Keratinocyte (primary cell): ENCODE results near the gene OR6C2. TPM values are rescaled to one million over a fixed set of nuclear protein-coding genes. Genes with fewer than 3 reads are reported as not detected.

ENCODE experiments used
- DNase-seq: peaks from one replicate; pipeline ENCODE4 v3.0.0-alpha.2; 2011; ENCODE audit warnings: low read depth, missing footprints, low spot score
- FAIRE-seq: peaks from 2 replicates; lab custom pipeline; 2011; peaks lifted over from hg19 to GRCh38; lab: Jason Lieb, UNC
- H2AFZ ChIP-seq: 2 replicates; pipeline ENCODE4 v1.6.0; 2012; ENCODE audit warnings: low read length, control low read depth, inconsistent platforms; ENCODE audit not compliant: control insufficient read depth
- H3K27ac ChIP-seq: 2 replicates; pipeline ENCODE4 v1.5.1; 2011; ENCODE audit warnings: low read length; ENCODE audit not compliant: control insufficient read depth, insufficient read depth
- H3K27me3 ChIP-seq: 3 replicates; pipeline ENCODE4 v1.6.0; 2011; ENCODE audit warnings: low read length; ENCODE audit not compliant: control insufficient read depth, insufficient read depth; ENCODE audit errors: extremely low read depth
- H3K36me3 ChIP-seq, 2 experiments: 2 replicates in 1 of 2; 3 replicates in 1 of 2; pipeline ENCODE4 v1.5.1; 2011; ENCODE audit warnings: low read length in 2 of 2, mild to moderate bottlenecking in 1 of 2; ENCODE audit not compliant: control insufficient read depth in 2 of 2, insufficient read depth in 2 of 2; ENCODE audit errors: extremely low read depth in 1 of 2
- H3K4me1 ChIP-seq: 3 replicates; pipeline ENCODE4 v1.5.1; 2011; ENCODE audit warnings: low read length; ENCODE audit not compliant: control insufficient read depth, insufficient read depth; ENCODE audit errors: extremely low read depth
- H3K4me2 ChIP-seq: 3 replicates; pipeline ENCODE4 v1.6.0; 2011; ENCODE audit warnings: low read depth, low read length; ENCODE audit not compliant: control insufficient read depth, insufficient read depth; ENCODE audit errors: extremely low read depth
- H3K4me3 ChIP-seq, 3 experiments: fragments of 200-600 bp in 1 of 3; sonication (generic) in 1 of 3; 2 replicates in 2 of 3; 3 replicates in 1 of 3; pipeline ENCODE4 v1.5.1; 2011 to 2016; ENCODE audit warnings: low read length in 3 of 3, mild to moderate bottlenecking in 3 of 3, control low read depth in 2 of 3, inconsistent platforms in 1 of 3, low read depth in 1 of 3, mixed read lengths in 1 of 3, mixed run types in 1 of 3, moderate library complexity in 1 of 3; ENCODE audit not compliant: control insufficient read depth in 2 of 3, insufficient read depth in 2 of 3; ENCODE audit errors: extremely low read depth in 1 of 3
- H3K79me2 ChIP-seq: 2 replicates; pipeline ENCODE4 v1.6.0; 2012; ENCODE audit warnings: low read length; ENCODE audit not compliant: control insufficient read depth, insufficient read depth
- H3K9ac ChIP-seq: 3 replicates; pipeline ENCODE4 v1.6.0; 2011; ENCODE audit warnings: low read length; ENCODE audit not compliant: control insufficient read depth, insufficient read depth; ENCODE audit errors: extremely low read depth
- H3K9me1 ChIP-seq: 3 replicates; pipeline ENCODE4 v1.6.0; 2011; ENCODE audit warnings: low read length; ENCODE audit not compliant: control insufficient read depth, insufficient read depth; ENCODE audit errors: extremely low read depth
- H3K9me3 ChIP-seq: 2 replicates; pipeline ENCODE4 v1.5.1; 2012; ENCODE audit warnings: low read depth, low read length; ENCODE audit not compliant: control insufficient read depth
- H4K20me1 ChIP-seq: 3 replicates; pipeline ENCODE4 v1.6.0; 2011; ENCODE audit warnings: low read length; ENCODE audit not compliant: control insufficient read depth, insufficient read depth; ENCODE audit errors: extremely low read depth
- CTCF ChIP-seq, 3 experiments: IDR thresholded peaks in 1 of 3; conservative IDR thresholded peaks in 1 of 3; optimal IDR thresholded peaks in 1 of 3; 2 replicates in 2 of 3; 3 replicates in 1 of 3; pipeline versions ENCODE3 to v1.5.1; 2011; ENCODE audit warnings: low read length in 3 of 3, mild to moderate bottlenecking in 3 of 3, moderate library complexity in 2 of 3, control low read depth in 1 of 3, inconsistent platforms in 1 of 3; ENCODE audit not compliant: insufficient read depth in 2 of 3; ENCODE audit errors: extremely low read depth in 1 of 3
- EZH2 ChIP-seq: IDR thresholded peaks from one replicate; pipeline ENCODE4 v1.6.1; 2012; ENCODE audit warnings: inconsistent platforms, mild to moderate bottlenecking, low read length, moderate library complexity
- dilution Hi-C: fragments of 300-500 bp; cut with MboI; formaldehyde crosslinking; loops from one replicate; pipeline ENCODE4 v1.7.0; 2020; ENCODE audit warnings: low sequenced_read_pairs; ENCODE audit not compliant: extremely low pct_ligation_motif_present
- polyA plus RNA-seq, 5 experiments: library from polyadenylated mRNA; depleted of rRNA in 3 of 5; stranded (reverse) in 3 of 5; stranded (forward) in 1 of 5; unstranded in 1 of 5; fragments of >200 nt; gene quantifications; 1 replicate in 1 of 5; 2 replicates in 3 of 5; 3 replicates in 1 of 5; pipeline versions ENCODE4 v1.2.1 to v1.2.3, GENCODE V29; 2011 to 2012; ENCODE audit warnings: missing spikeins in 2 of 5, low read depth in 1 of 5, low replicate concordance in 1 of 5

Gene OR6C2
- polyA plus RNA-seq, 1 donor (not counting 4 experiments of a cell fraction or from before 2014, with no cell fraction given) = not detected

- Histone ChIP-seq H2AFZ (no peak overlapping the region), H3K4me3 (no peak overlapping the region), H3K9me1 (no peaks in the 10 kb centered on the region), H3K27ac (no peak overlapping the region), H3K9me3 (no peaks in the 10 kb centered on the region), H3K4me2 (no peak overlapping the region), H3K36me3 (no peaks in the 10 kb centered on the region), H3K4me1 (no peaks in the 10 kb centered on the region), H3K79me2 (no peaks in the 10 kb centered on the region), H3K9ac (no peak overlapping the region), H4K20me1 (no peaks in the 10 kb centered on the region), H3K27me3 (no peaks in the 10 kb centered on the region)
- dilution Hi-C loops = no loop called here
- no peak for DNase-seq
- no peak for FAIRE-seq
- no peak for TF ChIP-seq CTCF (optimal IDR thresholded peaks at IDR 0.05 in 1 of 3, IDR thresholded peaks at IDR 0.05 in 1 of 3, conservative IDR thresholded peaks at IDR 0.05 in 1 of 3; ENCODE audit: extremely low read depth in 1 of 3, insufficient read depth in 2 of 3, low read length in 3 of 3)
- no peak for TF ChIP-seq EZH2
Observed at GRCh38 chr12:55445357-55445756, 1.5 kb downstream of the OR6C2 start.

- dilution Hi-C loops = no loop called here
- peak in 1 of 3 experiments; percentile 8 for TF ChIP-seq CTCF (optimal IDR thresholded peaks at IDR 0.05 in 1 of 3, IDR thresholded peaks at IDR 0.05 in 1 of 3, conservative IDR thresholded peaks at IDR 0.05 in 1 of 3; ENCODE audit: extremely low read depth in 1 of 3, insufficient read depth in 2 of 3, low read length in 3 of 3)
- no peak for TF ChIP-seq EZH2
- FAIRE-seq = no peak
- Histone ChIP-seq H3K9me1 (no peaks in the 10 kb centered on the region), H3K36me3 (no peaks in the 10 kb centered on the region), H3K9ac (no peak overlapping the region), H3K79me2 (no peaks in the 10 kb centered on the region), H3K4me1 (no peaks in the 10 kb centered on the region), H3K9me3 (no peaks in the 10 kb centered on the region), H3K4me3 (no peak overlapping the region), H3K27me3 (no peaks in the 10 kb centered on the region), H3K27ac (no peak overlapping the region), H2AFZ (no peak overlapping the region), H3K4me2 (no peak overlapping the region), H4K20me1 (no peaks in the 10 kb centered on the region)
- no peak for DNase-seq
Observed at GRCh38 chr12:55446326-55446725, 2.5 kb downstream of the OR6C2 start.
